OCI-LY3 (cell line): ENCODE data around the gene TMEM38A.
"Not testable (repeated sequence)": the region's sequence is repeated elsewhere in the genome, so short reads cannot be mapped to it uniquely, and the experiment has no call there.

Experiments used
- H2AFZ ChIP-seq: fragments of 200-600, 300-600 bp; shearing (Covaris generic); 2 replicates; pipeline ENCODE4 v1.6.0; 2014; ENCODE audit warnings: antibody characterized with exemption, low read depth, low read length
- H3K27ac ChIP-seq: fragments of 200-600, 300-600 bp; sonication (generic); 2 replicates; pipeline ENCODE4 v1.5.1; 2014; ENCODE audit warnings: mild to moderate bottlenecking, low read length, moderate library complexity, mixed read lengths
- H3K27me3 ChIP-seq: fragments of 200-600, 300-600 bp; sonication (generic); 2 replicates; pipeline ENCODE4 v1.6.1; 2014; ENCODE audit warnings: low read depth, low read length, mixed read lengths
- H3K36me3 ChIP-seq: fragments of 200-600, 300-600 bp; sonication (generic); replicated peaks from 2 replicates; pipeline ENCODE3; 2014; ENCODE audit warnings: low read depth, low read length, mixed read lengths
- H3K4me1 ChIP-seq: fragments of 300-600, 200-600 bp; sonication (generic); 2 replicates; pipeline ENCODE4 v1.6.1; 2014; ENCODE audit warnings: low read length, mixed read lengths
- H3K4me2 ChIP-seq: fragments of 200-600, 300-600 bp; sonication (generic); 2 replicates; pipeline ENCODE4 v1.6.1; 2014; ENCODE audit warnings: low read length, mixed read lengths
- H3K4me3 ChIP-seq: fragments of 300-600, 200-600 bp; sonication (generic); 2 replicates; pipeline ENCODE4 v1.5.1; 2014; ENCODE audit warnings: antibody characterized with exemption, mild to moderate bottlenecking, low read length, moderate library complexity
- H3K79me2 ChIP-seq: fragments of 300-600, 200-600 bp; shearing (Covaris generic); 2 replicates; pipeline ENCODE4 v1.6.1; 2014; ENCODE audit warnings: mild to moderate bottlenecking, low read length, mixed read lengths
- H3K9ac ChIP-seq: fragments of 300-600, 200-600 bp; shearing (Covaris generic); 2 replicates; pipeline ENCODE4 v1.6.0; 2014; ENCODE audit warnings: mild to moderate bottlenecking, low read length, moderate library complexity
- H3K9me3 ChIP-seq: fragments of 200-600, 300-600 bp; shearing (Covaris generic); 2 replicates; pipeline ENCODE4 v1.6.1; 2014; ENCODE audit warnings: low read length, mixed read lengths; ENCODE audit not compliant: insufficient read depth
- H4K20me1 ChIP-seq: fragments of 200-600, 300-600 bp; sonication (generic); 2 replicates; pipeline ENCODE4 v1.6.1; 2016; ENCODE audit warnings: low read length, mixed read lengths; ENCODE audit not compliant: insufficient read depth
- CTCF ChIP-seq: fragments of 200-600, 300-600 bp; sonication (generic); IDR thresholded peaks from 2 replicates; pipeline ENCODE4 v1.5.1; 2014; ENCODE audit warnings: antibody characterized with exemption, low read length, low read depth
- EZH2phosphoT487 ChIP-seq: fragments of 200-600 bp; shearing (Covaris generic); IDR thresholded peaks from 2 replicates; pipeline ENCODE4 v1.6.1; 2018; ENCODE audit warnings: antibody characterized with exemption, mixed run types, low read depth

The TMEM38A gene

GRCh38 chr19:16715611-16716010 is 54.7 kb downstream of the TMEM38A start:
- H3K4me1 ChIP-seq = peaks cover 11% of the 10 kb centered on the region
- 0 out of 2 replicates have a peak, but pooled peaks cover 3% of the 10 kb centered on the region for H3K27me3 ChIP-seq

GRCh38 chr19:16721051-16721450 is 60.1 kb downstream of the TMEM38A start:
- TF ChIP-seq EZH2phosphoT487 (no peak), CTCF (no peak)
- no peaks in the 10 kb centered on the region for H3K36me3 ChIP-seq
- H3K79me2 ChIP-seq = no peaks in the 10 kb centered on the region
- no peak overlapping the region for H3K9ac ChIP-seq
- no peak overlapping the region for H3K27ac ChIP-seq
- H4K20me1 ChIP-seq = no peaks in the 10 kb centered on the region
- no peak overlapping the region for H3K4me3 ChIP-seq
- no peak overlapping the region for H3K4me2 ChIP-seq
- peaks cover 7% of the 10 kb centered on the region for H3K4me1 ChIP-seq
- H3K9me3 ChIP-seq = no peaks in the 10 kb centered on the region
- H2AFZ ChIP-seq = no peak overlapping the region
- no peaks in the 10 kb centered on the region for H3K27me3 ChIP-seq

More at GRCh38 chr19:16715611-16716010, 54.7 kb downstream of the TMEM38A start:
- Histone ChIP-seq H3K79me2 (no peaks in the 10 kb centered on the region), H2AFZ (no peak overlapping the region), H3K27ac (no peak overlapping the region), H3K36me3 (no peaks in the 10 kb centered on the region), H4K20me1 (no peaks in the 10 kb centered on the region), H3K4me3 (no peak overlapping the region), H3K9ac (no peak overlapping the region), H3K9me3 (no peaks in the 10 kb centered on the region), H3K4me2 (no peak overlapping the region)
- TF ChIP-seq EZH2phosphoT487 = no peak

DNA sequence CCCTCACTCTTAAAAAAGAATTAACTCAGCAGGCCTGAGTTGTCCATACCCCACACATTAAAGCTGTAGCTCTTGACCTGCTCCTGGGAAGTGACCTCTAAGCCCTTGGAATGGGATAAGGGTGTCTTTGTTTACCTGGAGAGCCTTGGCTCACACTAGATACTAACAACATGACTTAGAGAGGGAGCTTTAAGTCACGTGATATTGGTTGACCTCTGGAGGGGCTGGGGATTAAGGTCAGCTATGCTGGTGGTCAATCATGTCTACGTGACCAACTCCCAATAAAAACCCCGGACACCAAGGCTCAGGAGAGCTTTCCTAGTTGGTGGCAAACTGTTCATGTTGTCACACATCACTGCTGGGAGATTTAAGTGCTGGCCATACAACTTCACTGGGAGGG is 61.7 kb downstream of the TMEM38A start:
- H3K4me3 ChIP-seq = no peak overlapping the region
- no peaks in the 10 kb centered on the region for H3K36me3 ChIP-seq
- TF ChIP-seq CTCF = no peak
- TF ChIP-seq EZH2phosphoT487 = no peak
- H2AFZ ChIP-seq = no peak overlapping the region
- no peaks in the 10 kb centered on the region for H3K27me3 ChIP-seq
- H4K20me1 ChIP-seq = no peaks in the 10 kb centered on the region
- H3K79me2 ChIP-seq = no peaks in the 10 kb centered on the region
- no peaks in the 10 kb centered on the region for H3K9me3 ChIP-seq
- peaks cover 7% of the 10 kb centered on the region for H3K4me1 ChIP-seq
- H3K27ac ChIP-seq = no peak overlapping the region
- H3K9ac ChIP-seq = no peak overlapping the region
- no peak overlapping the region for H3K4me2 ChIP-seq

GRCh38 chr19:16726916-16727315 is 66.0 kb downstream of the TMEM38A start:
- TF ChIP-seq EZH2phosphoT487 = no peak
- TF ChIP-seq CTCF = no peak
- Histone ChIP-seq H3K79me2 (no peaks in the 10 kb centered on the region), H2AFZ (no peak overlapping the region), H3K36me3 (no peaks in the 10 kb centered on the region), H3K4me2 (no peak overlapping the region), H3K27ac (no peak overlapping the region), H4K20me1 (no peaks in the 10 kb centered on the region), H3K4me3 (no peak overlapping the region), H3K27me3 (no peaks in the 10 kb centered on the region), H3K9ac (no peak overlapping the region), H3K9me3 (no peaks in the 10 kb centered on the region), H3K4me1 (no peaks in the 10 kb centered on the region)

DNA sequence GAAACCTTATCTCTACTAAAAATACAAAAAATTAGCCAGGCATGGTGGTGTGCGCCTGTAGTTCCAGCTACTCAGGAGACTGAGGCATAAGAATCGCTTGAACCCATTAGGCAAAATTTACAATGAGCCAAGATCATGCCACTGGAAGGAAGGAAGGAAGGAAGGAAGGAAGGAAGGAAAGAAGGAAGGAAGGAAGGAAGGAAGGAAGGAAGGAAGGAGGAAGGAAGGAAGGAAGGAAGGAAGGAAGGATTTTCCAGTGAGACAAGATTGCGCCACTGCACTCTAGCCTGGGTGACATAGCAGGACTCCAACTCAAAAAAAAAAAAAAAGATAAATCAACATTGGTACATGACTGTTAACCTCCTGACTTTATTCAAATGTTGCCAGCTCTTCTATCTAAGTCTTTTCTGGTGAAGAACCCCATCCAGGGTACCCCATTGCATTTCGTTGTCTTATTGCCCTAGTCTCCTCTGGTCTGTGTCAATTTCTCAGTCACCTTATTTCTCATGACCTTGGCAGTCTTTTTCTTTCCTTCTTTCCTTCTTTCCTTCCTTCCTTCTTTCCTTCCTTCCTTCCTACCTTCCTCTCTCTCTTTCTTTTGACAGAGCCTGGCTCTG is 74.8 kb downstream of the TMEM38A start:
- not testable (repeated sequence) for H2AFZ ChIP-seq, H3K27ac ChIP-seq, H3K4me2 ChIP-seq, H3K79me2 ChIP-seq, H4K20me1 ChIP-seq, H3K9me3 ChIP-seq, H3K4me3 ChIP-seq, H3K27me3 ChIP-seq, H3K4me1 ChIP-seq, H3K36me3 ChIP-seq, H3K9ac ChIP-seq
